SK-N-SH (cell line): ENCODE results near the gene ASCL5. TPM values are rescaled to one million over a fixed set of nuclear protein-coding genes. Genes with fewer than 3 reads are reported as not detected.

Experiments
- CTCF ChIA-PET: fragments of 300-600, 350-600 bp; formaldehyde crosslinking; extraction: SDS; loops from one replicate; lab custom pipeline; 2021; lab: Yijun Ruan, JAX
- POLR2A ChIA-PET: fragments of 350-600 bp; sonication (Branson Sonifier 250); formaldehyde crosslinking; extraction: SDS; loops from one replicate; lab custom pipeline; 2020; ENCODE audit warnings: antibody characterized with exemption, inconsistent platforms; lab: Yijun Ruan, JAX
- DNase-seq: peaks from one replicate; pipeline ENCODE4 v3.0.0; 2012
- H2AFZ ChIP-seq: fragments of 200-600 bp; sonication (generic); 2 replicates; pipeline ENCODE4 v1.8.1; 2016; ENCODE audit warnings: antibody characterized with exemption, mild to moderate bottlenecking, low read depth
- H3F3A ChIP-seq: fragments of 200-600 bp; sonication (generic); replicated peaks from 2 replicates; pipeline ENCODE3; 2016; ENCODE audit warnings: antibody characterized with exemption, mild to moderate bottlenecking; ENCODE audit not compliant: insufficient read depth
- H3K27ac ChIP-seq, 2 experiments: fragments of 200-500 bp in 1 of 2; fragments of 200-600 bp in 1 of 2; sonication (Bioruptor generic) in 1 of 2; sonication (generic), shearing (Covaris generic) in 1 of 2; 2 replicates each; pipeline versions ENCODE4 v1.5.1 to v1.6.1; 2014 to 2016; ENCODE audit warnings: low read depth in 2 of 2, inconsistent platforms in 1 of 2, low read length in 1 of 2, mild to moderate bottlenecking in 1 of 2, mixed read lengths in 1 of 2
- H3K27me3 ChIP-seq: fragments of 200-600 bp; sonication (generic), shearing (Covaris generic); 2 replicates; pipeline ENCODE4 v1.6.1; 2016; ENCODE audit warnings: mixed run types; ENCODE audit not compliant: insufficient read depth
- H3K36me3 ChIP-seq, 2 experiments: fragments of 200-500 bp in 1 of 2; fragments of 200-600 bp in 1 of 2; sonication (Bioruptor generic) in 1 of 2; sonication (generic) in 1 of 2; replicated peaks in 1 of 2; 2 replicates each; pipeline versions ENCODE3 to v1.5.1; 2014 to 2016; ENCODE audit warnings: low read length in 1 of 2, mild to moderate bottlenecking in 1 of 2; ENCODE audit not compliant: insufficient read depth in 2 of 2, control insufficient read depth in 1 of 2
- H3K4me1 ChIP-seq, 2 experiments: fragments of 200-500 bp in 1 of 2; fragments of 200-600 bp in 1 of 2; sonication (Bioruptor generic) in 1 of 2; sonication (generic), shearing (Covaris generic) in 1 of 2; 2 replicates each; pipeline versions ENCODE4 v1.5.1 to v1.6.1; 2014 to 2016; ENCODE audit warnings: low read depth in 1 of 2, low read length in 1 of 2, mixed run types in 1 of 2; ENCODE audit not compliant: insufficient read depth in 2 of 2, control insufficient read depth in 1 of 2
- H3K4me2 ChIP-seq: fragments of 200-600 bp; sonication (generic), shearing (Covaris generic); 2 replicates; pipeline ENCODE4 v1.6.1; 2017; ENCODE audit warnings: mixed run types
- H3K4me3 ChIP-seq, 2 experiments: fragments of 200-500 bp in 1 of 2; fragments of 200-600 bp in 1 of 2; sonication (Bioruptor generic) in 1 of 2; sonication (generic), shearing (Covaris generic) in 1 of 2; 2 replicates each; pipeline versions ENCODE4 v1.5.1 to v1.8.1; 2014 to 2016; ENCODE audit warnings: low read depth in 2 of 2, inconsistent platforms in 1 of 2, low read length in 1 of 2, mild to moderate bottlenecking in 1 of 2, mixed read lengths in 1 of 2, moderate library complexity in 1 of 2
- H3K79me2 ChIP-seq: fragments of 200-600 bp; sonication (generic); 2 replicates; pipeline ENCODE4 v1.8.1; 2017; ENCODE audit warnings: mild to moderate bottlenecking; ENCODE audit not compliant: insufficient read depth
- H3K9ac ChIP-seq: fragments of 200-600 bp; sonication (generic); 2 replicates; pipeline ENCODE4 v1.6.1; 2017; ENCODE audit warnings: mixed run types
- H3K9me2 ChIP-seq: fragments of 200-600 bp; sonication (generic); 2 replicates; pipeline ENCODE4 v1.6.1; 2017; ENCODE audit warnings: mixed run types
- H3K9me3 ChIP-seq: fragments of 200-600 bp; sonication (generic); 2 replicates; pipeline ENCODE4 v1.6.1; 2017; ENCODE audit warnings: mixed run types, mild to moderate bottlenecking, moderate library complexity
- H4K20me1 ChIP-seq: fragments of 200-600 bp; sonication (generic); 2 replicates; pipeline ENCODE4 v1.6.1; 2017; ENCODE audit warnings: mild to moderate bottlenecking, mixed run types; ENCODE audit not compliant: insufficient read depth
- CHD2 ChIP-seq: fragments of 150-350 bp; IDR thresholded peaks from 2 replicates; pipeline ENCODE4 v1.6.1; 2018; ENCODE audit warnings: low read length; ENCODE audit not compliant: partially characterized antibody
- EP300 ChIP-seq, 2 experiments: IDR thresholded peaks; 2 replicates each; pipeline versions ENCODE4 v1.4.0 to v1.6.1; 2012; ENCODE audit warnings: borderline replicate concordance in 1 of 2, low read depth in 1 of 2, low read length in 1 of 2
- FOXM1 ChIP-seq: IDR thresholded peaks from 2 replicates; pipeline ENCODE4 v1.4.0; 2012; ENCODE audit warnings: low read depth, mild to moderate bottlenecking
- JUND ChIP-seq: IDR thresholded peaks from 2 replicates; pipeline ENCODE4 v1.4.0; 2012
- MXI1 ChIP-seq: IDR thresholded peaks from 2 replicates; pipeline ENCODE4 v1.6.1; 2012; ENCODE audit warnings: mild to moderate bottlenecking, low read depth, low read length, improper control_type of control experiment
- NFIC ChIP-seq: IDR thresholded peaks from 2 replicates; pipeline ENCODE4 v1.4.0; 2012; ENCODE audit warnings: borderline replicate concordance
- NRF1 ChIP-seq: IDR thresholded peaks from 2 replicates; pipeline ENCODE4 v1.6.1; 2012; ENCODE audit warnings: low read depth, mild to moderate bottlenecking, low read length
- POLR2AphosphoS5 ChIP-seq: IDR thresholded peaks from 2 replicates; pipeline ENCODE4 v1.6.1; 2012; ENCODE audit warnings: low read depth, low read length
- RCOR1 ChIP-seq: fragments of 150-350 bp; IDR thresholded peaks from 2 replicates; pipeline ENCODE4 v1.6.1; 2017; ENCODE audit warnings: antibody characterized with exemption, low read length
- RFX5 ChIP-seq: IDR thresholded peaks from 2 replicates; pipeline ENCODE4 v1.6.1; 2012; ENCODE audit warnings: mild to moderate bottlenecking, improper control_type of control experiment, low read length
- RXRA ChIP-seq: IDR thresholded peaks from 2 replicates; pipeline ENCODE4 v1.4.0; 2012; ENCODE audit warnings: low read depth, mild to moderate bottlenecking, borderline replicate concordance
- SMC3 ChIP-seq: IDR thresholded peaks from 2 replicates; pipeline ENCODE4 v1.6.1; 2012; ENCODE audit warnings: low read depth, low read length, improper control_type of control experiment
- TAF1 ChIP-seq: IDR thresholded peaks from 2 replicates; pipeline ENCODE4 v1.6.1; 2012; ENCODE audit warnings: low read depth, mild to moderate bottlenecking, low read length, moderate library complexity, borderline replicate concordance
- TCF12 ChIP-seq: IDR thresholded peaks from 2 replicates; pipeline ENCODE4 v1.4.0; 2012
- YY1 ChIP-seq: IDR thresholded peaks from 2 replicates; pipeline ENCODE4 v1.4.0; 2012; ENCODE audit warnings: low read depth, mild to moderate bottlenecking
- WGBS: methylation state at CpG from one replicate; pipeline ENCODE4 v1.1.6; 2017; ENCODE audit warnings: low lambda C conversion rate; 5-methylcytosine and 5-hydroxymethylcytosine counted together
- polyA plus RNA-seq, 3 experiments: library from polyadenylated mRNA; depleted of rRNA; stranded (reverse); fragments of >200 nt; gene quantifications; 2 replicates each; pipeline ENCODE4 v1.2.3, GENCODE V29; 2012
- TF ChIP-seq, protein P1 (sequence below): fragments of 150-350 bp; IDR thresholded peaks from 2 replicates; pipeline ENCODE4 v1.6.1; 2016; ENCODE audit warnings: mild to moderate bottlenecking, low read depth, low read length
- TF ChIP-seq, protein P2 (sequence below): fragments of 150-350 bp; IDR thresholded peaks from 2 replicates; pipeline ENCODE4 v1.6.1; 2017; ENCODE audit warnings: antibody characterized with exemption, low read length, low read depth, borderline replicate concordance
- TF ChIP-seq, protein P3 (sequence below): IDR thresholded peaks from 2 replicates; pipeline ENCODE4 v1.4.0; 2012; ENCODE audit warnings: low read depth, borderline replicate concordance
- TF ChIP-seq, protein P4 (sequence below): fragments of 200-600 bp; sonication (generic); IDR thresholded peaks from 2 replicates; pipeline ENCODE4 v1.6.1; 2017; ENCODE audit warnings: antibody characterized with exemption, mild to moderate bottlenecking, moderate library complexity

Gene ASCL5
- polyA plus RNA-seq, 1 of the 3 experiments (the other 2 are of a cell fraction): not detected

DNA sequence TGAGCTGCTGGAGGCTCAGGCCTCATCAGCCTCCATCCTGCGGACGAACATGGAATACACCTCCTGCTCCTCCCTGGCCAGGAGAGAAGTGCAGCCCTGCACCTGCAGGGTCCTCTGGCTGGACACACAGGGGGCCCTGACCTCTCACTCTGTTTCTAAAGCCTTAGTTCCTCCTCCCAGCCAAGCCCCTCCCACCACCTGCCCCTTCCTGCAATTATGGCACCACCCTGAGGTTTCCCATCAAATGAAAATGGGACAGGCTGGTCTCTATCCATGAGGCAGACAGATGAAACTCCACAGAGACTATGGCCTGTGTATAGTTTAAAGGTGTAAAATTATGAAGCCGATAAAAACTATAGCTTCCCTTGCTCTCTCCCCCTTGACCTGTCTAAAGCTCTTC is 57.3 kb downstream of the ASCL5 start:
- Histone ChIP-seq H3K27ac (no peak overlapping the region), H2AFZ (no peak overlapping the region), H3K4me3 (no peak overlapping the region), H3F3A (no peaks in the 10 kb centered on the region), H3K9ac (no peak overlapping the region), H3K79me2 (no peaks in the 10 kb centered on the region), H3K4me1 (no peaks in the 10 kb centered on the region), H3K9me2 (no peaks in the 10 kb centered on the region), H3K36me3 (no peaks in the 10 kb centered on the region), H3K4me2 (no peak overlapping the region), H3K9me3 (no peaks in the 10 kb centered on the region), H4K20me1 (no peaks in the 10 kb centered on the region), H3K27me3 (peaks cover 50% of the 10 kb centered on the region)
- CTCF ChIA-PET: interaction anchor here (0.9 to 1.7 kb wide), 3 partner anchors 10 to 27 kb away, joined by 3 read pairs; no protein-coding TSS in a partner anchor
- DNase-seq: no peak
- TF ChIP-seq, protein P1, sequence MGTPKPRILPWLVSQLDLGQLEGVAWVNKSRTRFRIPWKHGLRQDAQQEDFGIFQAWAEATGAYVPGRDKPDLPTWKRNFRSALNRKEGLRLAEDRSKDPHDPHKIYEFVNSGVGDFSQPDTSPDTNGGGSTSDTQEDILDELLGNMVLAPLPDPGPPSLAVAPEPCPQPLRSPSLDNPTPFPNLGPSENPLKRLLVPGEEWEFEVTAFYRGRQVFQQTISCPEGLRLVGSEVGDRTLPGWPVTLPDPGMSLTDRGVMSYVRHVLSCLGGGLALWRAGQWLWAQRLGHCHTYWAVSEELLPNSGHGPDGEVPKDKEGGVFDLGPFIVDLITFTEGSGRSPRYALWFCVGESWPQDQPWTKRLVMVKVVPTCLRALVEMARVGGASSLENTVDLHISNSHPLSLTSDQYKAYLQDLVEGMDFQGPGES: no peak
- TF ChIP-seq NFIC (no peak), TCF12 (no peak), FOXM1 (no peak), MXI1 (no peak), SMC3 (no peak), CHD2 (no peak), RCOR1 (no peak), YY1 (no peak), TAF1 (no peak), JUND (no peak), EP300 (IDR thresholded peaks at IDR 0.05; ENCODE audit: borderline replicate concordance in 1 of 2, low read depth in 1 of 2, low read length in 1 of 2) (no peak), NRF1 (no peak), RXRA (no peak), RFX5 (no peak), POLR2AphosphoS5 (no peak)
- TF ChIP-seq, protein P2, sequence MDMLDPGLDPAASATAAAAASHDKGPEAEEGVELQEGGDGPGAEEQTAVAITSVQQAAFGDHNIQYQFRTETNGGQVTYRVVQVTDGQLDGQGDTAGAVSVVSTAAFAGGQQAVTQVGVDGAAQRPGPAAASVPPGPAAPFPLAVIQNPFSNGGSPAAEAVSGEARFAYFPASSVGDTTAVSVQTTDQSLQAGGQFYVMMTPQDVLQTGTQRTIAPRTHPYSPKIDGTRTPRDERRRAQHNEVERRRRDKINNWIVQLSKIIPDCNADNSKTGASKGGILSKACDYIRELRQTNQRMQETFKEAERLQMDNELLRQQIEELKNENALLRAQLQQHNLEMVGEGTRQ: no peak
- TF ChIP-seq, protein P3, sequence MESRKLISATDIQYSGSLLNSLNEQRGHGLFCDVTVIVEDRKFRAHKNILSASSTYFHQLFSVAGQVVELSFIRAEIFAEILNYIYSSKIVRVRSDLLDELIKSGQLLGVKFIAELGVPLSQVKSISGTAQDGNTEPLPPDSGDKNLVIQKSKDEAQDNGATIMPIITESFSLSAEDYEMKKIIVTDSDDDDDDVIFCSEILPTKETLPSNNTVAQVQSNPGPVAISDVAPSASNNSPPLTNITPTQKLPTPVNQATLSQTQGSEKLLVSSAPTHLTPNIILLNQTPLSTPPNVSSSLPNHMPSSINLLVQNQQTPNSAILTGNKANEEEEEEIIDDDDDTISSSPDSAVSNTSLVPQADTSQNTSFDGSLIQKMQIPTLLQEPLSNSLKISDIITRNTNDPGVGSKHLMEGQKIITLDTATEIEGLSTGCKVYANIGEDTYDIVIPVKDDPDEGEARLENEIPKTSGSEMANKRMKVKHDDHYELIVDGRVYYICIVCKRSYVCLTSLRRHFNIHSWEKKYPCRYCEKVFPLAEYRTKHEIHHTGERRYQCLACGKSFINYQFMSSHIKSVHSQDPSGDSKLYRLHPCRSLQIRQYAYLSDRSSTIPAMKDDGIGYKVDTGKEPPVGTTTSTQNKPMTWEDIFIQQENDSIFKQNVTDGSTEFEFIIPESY: no peak
- TF ChIP-seq, protein P4, sequence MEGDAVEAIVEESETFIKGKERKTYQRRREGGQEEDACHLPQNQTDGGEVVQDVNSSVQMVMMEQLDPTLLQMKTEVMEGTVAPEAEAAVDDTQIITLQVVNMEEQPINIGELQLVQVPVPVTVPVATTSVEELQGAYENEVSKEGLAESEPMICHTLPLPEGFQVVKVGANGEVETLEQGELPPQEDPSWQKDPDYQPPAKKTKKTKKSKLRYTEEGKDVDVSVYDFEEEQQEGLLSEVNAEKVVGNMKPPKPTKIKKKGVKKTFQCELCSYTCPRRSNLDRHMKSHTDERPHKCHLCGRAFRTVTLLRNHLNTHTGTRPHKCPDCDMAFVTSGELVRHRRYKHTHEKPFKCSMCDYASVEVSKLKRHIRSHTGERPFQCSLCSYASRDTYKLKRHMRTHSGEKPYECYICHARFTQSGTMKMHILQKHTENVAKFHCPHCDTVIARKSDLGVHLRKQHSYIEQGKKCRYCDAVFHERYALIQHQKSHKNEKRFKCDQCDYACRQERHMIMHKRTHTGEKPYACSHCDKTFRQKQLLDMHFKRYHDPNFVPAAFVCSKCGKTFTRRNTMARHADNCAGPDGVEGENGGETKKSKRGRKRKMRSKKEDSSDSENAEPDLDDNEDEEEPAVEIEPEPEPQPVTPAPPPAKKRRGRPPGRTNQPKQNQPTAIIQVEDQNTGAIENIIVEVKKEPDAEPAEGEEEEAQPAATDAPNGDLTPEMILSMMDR: no peak
- POLR2A ChIA-PET: no interaction called here
- 86% methylated on average over 3 of the region's 3 CpGs for WGBS
